H1 (cell line): Measurements from ENCODE around the gene DNAJB1. TPM values are rescaled to one million over a fixed set of nuclear protein-coding genes. Genes with fewer than 3 reads are reported as not detected.
A peak's percentile ranks its signal among the peaks of the same experiment; 100 is the strongest.

Experiments
- CTCF ChIA-PET: fragments of 300-600 bp; sonication (Branson Sonifier 250); formaldehyde crosslinking; loops from one replicate; lab custom pipeline; 2021; ENCODE audit not compliant: partially characterized antibody; lab: Charles Lee
- POLR2A ChIA-PET: fragments of 300-600 bp; sonication (Branson Sonifier 250); formaldehyde crosslinking; loops from one replicate; lab custom pipeline; 2021; ENCODE audit warnings: inconsistent platforms; ENCODE audit not compliant: partially characterized antibody; lab: Charles Lee
- DNase-seq, 2 experiments: peaks; one replicate each; pipeline versions ENCODE4 v3.0.0 to v3.0.0-alpha.2; 2010 to 2022; ENCODE audit warnings: low spot score in 2 of 2, low read depth in 1 of 2, mixed read lengths in 1 of 2
- FAIRE-seq: peaks from 2 replicates; lab custom pipeline; 2011; peaks lifted over from hg19 to GRCh38; lab: Jason Lieb, UNC
- H2AFZ ChIP-seq: 2 replicates; pipeline ENCODE4 v1.8.1; 2012; ENCODE audit warnings: low read length, inconsistent platforms
- H2AK5ac ChIP-seq: 2 replicates; pipeline ENCODE4 v1.6.1; 2013; ENCODE audit warnings: low read depth, low read length
- H2BK120ac ChIP-seq: replicated peaks from 2 replicates; pipeline ENCODE3; 2013; ENCODE audit warnings: low read depth, low read length, inconsistent platforms
- H2BK12ac ChIP-seq: 2 replicates; pipeline ENCODE4 v1.6.1; 2013; ENCODE audit warnings: low read depth, low read length
- H2BK15ac ChIP-seq: 2 replicates; pipeline ENCODE4 v1.6.1; 2013; ENCODE audit warnings: low read length
- H2BK20ac ChIP-seq: 2 replicates; pipeline ENCODE4 v1.6.1; 2013; ENCODE audit warnings: low read length
- H2BK5ac ChIP-seq: 2 replicates; pipeline ENCODE4 v1.6.1; 2013; ENCODE audit warnings: low read depth, low read length
- H3K14ac ChIP-seq: 2 replicates; pipeline ENCODE4 v1.6.1; 2013; ENCODE audit warnings: inconsistent platforms; ENCODE audit not compliant: insufficient read length
- H3K18ac ChIP-seq: 2 replicates; pipeline ENCODE4 v1.6.1; 2013; ENCODE audit warnings: low read length; ENCODE audit errors: extremely low read depth
- H3K23ac ChIP-seq: 2 replicates; pipeline ENCODE4 v1.6.1; 2013; ENCODE audit warnings: inconsistent platforms; ENCODE audit not compliant: insufficient read length
- H3K23me2 ChIP-seq: 2 replicates; pipeline ENCODE4 v1.6.1; 2013; ENCODE audit warnings: low read depth, low read length
- H3K27ac ChIP-seq: 2 replicates; pipeline ENCODE4 v1.6.1; 2011; ENCODE audit warnings: low read depth, low read length, inconsistent platforms
- H3K27me3 ChIP-seq, 4 experiments: replicated peaks in 1 of 4; 1 replicate in 1 of 4; 2 replicates in 3 of 4; pipeline versions ENCODE4 v1.6.1 to v1.8.1; 2011 to 2013; ENCODE audit warnings: low read length in 3 of 4, mild to moderate bottlenecking in 3 of 4, inconsistent platforms in 2 of 4, mixed read lengths in 2 of 4, moderate library complexity in 1 of 4; ENCODE audit not compliant: control insufficient read depth in 3 of 4, insufficient read depth in 3 of 4; ENCODE audit errors: extremely low read depth in 1 of 4
- H3K36me3 ChIP-seq, 4 experiments: 2 replicates each; pipeline versions ENCODE4 v1.6.1 to v1.8.1; 2011 to 2013; ENCODE audit warnings: mild to moderate bottlenecking in 4 of 4, low read length in 3 of 4, moderate library complexity in 2 of 4, control low read depth in 1 of 4, inconsistent platforms in 1 of 4; ENCODE audit not compliant: insufficient read depth in 4 of 4, control insufficient read depth in 2 of 4
- H3K4ac ChIP-seq: replicated peaks from 2 replicates; pipeline ENCODE3; 2013; ENCODE audit warnings: low read length, low read depth, mixed read lengths, inconsistent platforms; ENCODE audit not compliant: insufficient read length
- H3K4me1 ChIP-seq, 4 experiments: replicated peaks in 1 of 4; 1 replicate in 1 of 4; 2 replicates in 3 of 4; pipeline versions ENCODE4 v1.6.1 to v1.8.1; 2011 to 2013; ENCODE audit warnings: low read length in 3 of 4, inconsistent platforms in 2 of 4, mixed read lengths in 1 of 4; ENCODE audit not compliant: insufficient read depth in 4 of 4, control insufficient read depth in 3 of 4
- H3K4me2 ChIP-seq, 2 experiments: 2 replicates each; pipeline versions ENCODE4 v1.6.1 to v1.8.1; 2011 to 2013; ENCODE audit warnings: low read depth in 2 of 2, low read length in 2 of 2, control low read depth in 1 of 2, inconsistent platforms in 1 of 2, mild to moderate bottlenecking in 1 of 2; ENCODE audit not compliant: insufficient read depth in 1 of 2
- H3K4me3 ChIP-seq, 4 experiments: fragments of 200-600, 300-600 bp in 1 of 4; sonication (generic), shearing (Covaris generic), sonication (Bioruptor Twin) in 1 of 4; 2 replicates each; pipeline versions ENCODE4 v1.5.1 to v1.8.1; 2011 to 2016; ENCODE audit warnings: low read length in 4 of 4, low read depth in 3 of 4, control low read depth in 2 of 4, inconsistent platforms in 2 of 4, mild to moderate bottlenecking in 2 of 4, mixed read lengths in 1 of 4, moderate library complexity in 1 of 4; ENCODE audit not compliant: insufficient read depth in 2 of 4; ENCODE audit errors: extremely low read depth in 1 of 4
- H3K56ac ChIP-seq: replicated peaks from 2 replicates; pipeline ENCODE3; 2013; ENCODE audit warnings: low read depth, mild to moderate bottlenecking, mixed read lengths, low read length, inconsistent platforms; ENCODE audit not compliant: insufficient read length
- H3K79me1 ChIP-seq: 2 replicates; pipeline ENCODE4 v1.6.1; 2013; ENCODE audit warnings: low read depth, low read length, control low read depth
- H3K79me2 ChIP-seq, 2 experiments: 2 replicates each; pipeline versions ENCODE4 v1.6.1 to v1.8.1; 2012 to 2013; ENCODE audit warnings: low read length in 2 of 2, mild to moderate bottlenecking in 2 of 2, inconsistent platforms in 1 of 2; ENCODE audit not compliant: insufficient read depth in 2 of 2, control insufficient read depth in 1 of 2
- H3K9ac ChIP-seq, 4 experiments: replicated peaks in 1 of 4; 1 replicate in 1 of 4; 2 replicates in 3 of 4; pipeline versions ENCODE4 v1.6.1 to v1.8.1; 2011 to 2013; ENCODE audit warnings: low read depth in 3 of 4, low read length in 3 of 4, control low read depth in 2 of 4, mild to moderate bottlenecking in 2 of 4, moderate library complexity in 2 of 4, inconsistent platforms in 1 of 4; ENCODE audit errors: extremely low read depth in 1 of 4
- H3K9me3 ChIP-seq, 2 experiments: 2 replicates each; pipeline versions ENCODE4 v1.6.1 to v1.8.1; 2012 to 2013; ENCODE audit warnings: mild to moderate bottlenecking in 2 of 2, moderate library complexity in 2 of 2, control low read depth in 1 of 2, inconsistent platforms in 1 of 2, low read depth in 1 of 2, low read length in 1 of 2, mixed read lengths in 1 of 2; ENCODE audit not compliant: insufficient read depth in 2 of 2
- H4K20me1 ChIP-seq, 2 experiments: replicated peaks in 1 of 2; 2 replicates each; pipeline versions ENCODE3 to v1.8.1; 2011 to 2013; ENCODE audit warnings: inconsistent platforms in 2 of 2, low read length in 2 of 2, mild to moderate bottlenecking in 1 of 2; ENCODE audit not compliant: insufficient read depth in 2 of 2, control insufficient read depth in 1 of 2
- H4K5ac ChIP-seq: 2 replicates; pipeline ENCODE4 v1.6.1; 2013; ENCODE audit warnings: low read length, low read depth, mixed read lengths, inconsistent platforms; ENCODE audit not compliant: insufficient read length
- H4K8ac ChIP-seq: 2 replicates; pipeline ENCODE4 v1.8.0; 2013; ENCODE audit warnings: mild to moderate bottlenecking, moderate library complexity, low read length, inconsistent platforms; ENCODE audit not compliant: insufficient read depth; ENCODE audit errors: extremely low read depth
- H4K91ac ChIP-seq: replicated peaks from 2 replicates; pipeline ENCODE3; 2013; ENCODE audit warnings: low read length, mixed read lengths, inconsistent platforms; ENCODE audit not compliant: insufficient read length
- E2F6 ChIP-seq: IDR thresholded peaks from 2 replicates; pipeline ENCODE4 v1.6.1; 2012; ENCODE audit warnings: inconsistent platforms
- RNF2 ChIP-seq: fragments of 200-900, 300-1000 bp; sonication (generic); IDR thresholded peaks from 2 replicates; pipeline ENCODE4 v1.7.1; 2016; ENCODE audit warnings: borderline replicate concordance, low read depth, mild to moderate bottlenecking, antibody characterized with exemption, low read length; ENCODE audit not compliant: poor library complexity, severe bottlenecking; ENCODE audit errors: missing control alignments
- SRF ChIP-seq: IDR thresholded peaks from 2 replicates; pipeline ENCODE4 v1.6.1; 2011; ENCODE audit warnings: mild to moderate bottlenecking, low read depth, low read length, moderate library complexity
- SUZ12 ChIP-seq: fragments of 200-600 bp; sonication (generic); IDR thresholded peaks from 2 replicates; pipeline ENCODE4 v1.6.1; 2012; ENCODE audit warnings: mild to moderate bottlenecking, inconsistent platforms, low read length, moderate library complexity, mixed read lengths
- WGBS, 2 experiments: shearing (Covaris generic) in 1 of 2; methylation state at CpG; one replicate each; pipeline versions ENCODE4 v1.1.6 to v1.1.7; 2013 to 2015; ENCODE audit warnings: low lambda C conversion rate in 2 of 2, mixed read lengths in 2 of 2, inconsistent platforms in 1 of 2, low coverage in 1 of 2, missing lambda C conversion rate in 1 of 2; ENCODE audit not compliant: insufficient replicate concordance in 2 of 2, insufficient coverage in 1 of 2, insufficient read length in 1 of 2; ENCODE audit errors: extremely low coverage in 1 of 2, missing lambda C conversion rate in 1 of 2; 5-methylcytosine and 5-hydroxymethylcytosine counted together
- polyA plus RNA-seq, 7 experiments: library from polyadenylated mRNA; depleted of rRNA in 3 of 7; stranded (reverse) in 5 of 7; unstranded in 2 of 7; fragments of >200 nt in 5 of 7; fragments of 200-250 nt in 2 of 7; gene quantifications; 1 replicate in 5 of 7; 2 replicates in 1 of 7; 4 replicates in 1 of 7; pipeline versions ENCODE4 v1.2.1 to v1.2.3, GENCODE V29; 2011 to 2013; ENCODE audit warnings: missing spikeins in 2 of 7, mixed read lengths in 2 of 7
- total RNA-seq: library from RNA; stranded (reverse); fragmentation: NEBNext Ultra II Directional; extraction: Animal tissue kit (Norgen Biotek cat#: 25700); gene quantifications from 2 replicates; pipeline ENCODE4 v1.2.1, GENCODE V29; 2021

Gene DNAJB1
- total and polyA plus RNA-seq, 2 of the 8 experiments (the other 6 are each of a cell fraction or from before 2014, with no cell fraction given), result 62.9 to 64.3 TPM

DNA sequence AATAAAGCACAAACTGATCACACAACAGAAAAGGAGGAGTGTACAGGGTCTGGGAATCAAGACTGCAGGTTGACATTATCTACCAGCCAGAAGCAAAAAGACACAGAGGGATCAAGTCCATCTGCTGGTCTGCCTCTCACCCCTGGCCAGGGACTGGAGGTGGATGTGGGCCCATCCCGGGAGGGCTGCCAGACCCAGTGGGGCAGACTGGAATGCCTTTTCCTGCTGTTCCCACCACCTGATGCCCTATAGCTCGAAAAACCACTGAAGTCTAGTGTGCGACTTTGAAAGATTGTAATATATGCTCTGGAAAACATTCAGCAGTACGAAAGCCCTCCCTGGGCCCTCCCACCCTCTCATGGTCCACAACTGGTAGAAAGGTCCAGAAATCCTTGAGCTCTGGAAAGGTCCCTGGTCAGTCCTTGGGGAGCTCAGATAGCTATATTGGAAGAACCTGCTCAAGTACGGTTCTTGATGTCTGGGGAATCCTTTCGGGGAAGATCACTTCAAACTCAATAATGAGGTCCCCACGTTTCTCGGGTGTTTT, 2.6 kb downstream of the DNAJB1 start:
- no peak overlapping the region for H2AK5ac ChIP-seq
- peaks cover 7 to 24% of the 10 kb centered on the region in 2 experiments for H4K20me1 ChIP-seq
- H3K18ac ChIP-seq, result no peak overlapping the region
- H2BK5ac ChIP-seq, result no peak overlapping the region; the same call in 1 of the 2 replicates
- peaks cover 0 to 8% (median 4%) of the 10 kb centered on the region in 4 experiments; a peak in 3 of 7 replicates for H3K4me1 ChIP-seq
- CTCF ChIA-PET, result interaction anchor here (1.4 to 1.8 kb wide), 3 partner anchors 9 to 17 kb away, joined by 3 to 5 read pairs (median 4); no protein-coding TSS in a partner anchor
- 92% methylated on average over 8 of the region's 8 CpGs; no CpG with 5 or more reads in 1 of the 2 experiments for WGBS, 2 experiments
- no peak overlapping the region for H2BK120ac ChIP-seq
- no peak for DNase-seq
- no peak overlapping the region for H3K27ac ChIP-seq
- H3K36me3 ChIP-seq, result peaks cover 10 to 28% (median 17%) of the 10 kb centered on the region in 4 experiments
- H3K4ac ChIP-seq, result no peak overlapping the region
- peaks cover 14% of the 10 kb centered on the region for H3K79me1 ChIP-seq
- H4K5ac ChIP-seq, result no peak overlapping the region
- no peak overlapping the region for H4K91ac ChIP-seq
- no peak overlapping the region for H2BK15ac ChIP-seq
- H3K79me2 ChIP-seq, result peaks cover 7 to 24% of the 10 kb centered on the region in 2 experiments; a peak in 3 of 4 replicates
- no peak for FAIRE-seq
- H3K56ac ChIP-seq, result no peak overlapping the region
- no peak for TF ChIP-seq SRF
- no peak for TF ChIP-seq E2F6
- TF ChIP-seq SUZ12, result no peak
- no peak for TF ChIP-seq RNF2
- H3K14ac ChIP-seq, result no peak overlapping the region
- H3K27me3 ChIP-seq, result no peaks in the 10 kb centered on the region
- H2AFZ ChIP-seq, result no peak overlapping the region
- H3K9me3 ChIP-seq, result no peaks in the 10 kb centered on the region
- peak overlapping the region; percentile 78 to 96; a peak in 2 of 4 replicates for H3K4me2 ChIP-seq
- POLR2A ChIA-PET, result interaction anchor here (3.5 to 3.7 kb wide), 3 partner anchors 10 to 43 kb away, joined by 13 to 30 read pairs (median 19); partner anchors contain the start of gene GIPC1
- H3K4me3 ChIP-seq, result peak overlapping the region in 1 of 4 experiments; percentile 76; a peak in 1 of 8 replicates
- H2BK12ac ChIP-seq, result no peak overlapping the region
- peaks cover 3% of the 10 kb centered on the region; the same call in 1 of the 2 replicates for H3K23me2 ChIP-seq
- no peak overlapping the region; the same call in 1 of the 2 replicates for H4K8ac ChIP-seq
- no peak overlapping the region for H3K23ac ChIP-seq
- H2BK20ac ChIP-seq, result no peak overlapping the region
- no peak overlapping the region for H3K9ac ChIP-seq
